Measurements from ENCODE around the gene ZNF474. TPM values are rescaled to one million over a fixed set of nuclear protein-coding genes. Genes with fewer than 3 reads are reported as not detected.

ZNF474 gene
- total RNA-seq, 2 donors from 2014 or later, result 0.31 TPM; not detected in 1

- no peaks in the 10 kb centered on the region for H3K9me3 Mint-ChIP-seq
- Histone ChIP-seq H3K4me3 (ENCODE audit: low read length) (no peak overlapping the region), H3K36me3 (ENCODE audit: control insufficient read depth, insufficient read depth, low read length) (no peaks in the 10 kb centered on the region), H3K27ac (ENCODE audit: low read depth, low read length) (no peak overlapping the region), H3K9ac (ENCODE audit: extremely low read depth, low read length, poor library complexity, severe bottlenecking) (no peak overlapping the region), H3K27me3 (ENCODE audit: control insufficient read depth, insufficient read depth, low read length, poor library complexity, severe bottlenecking) (no peaks in the 10 kb centered on the region), H3K9me3 (ENCODE audit: control insufficient read depth, low read length) (no peaks in the 10 kb centered on the region), H3K4me1 (ENCODE audit: control insufficient read depth, insufficient read depth, low read length) (peaks cover 11% of the 10 kb centered on the region)
- 93 to 94% methylated on average over 4 to 5 of the region's 5 CpGs for WGBS, 2 experiments (ENCODE audit: insufficient coverage in 1 of 2, insufficient read length in 1 of 2)
- DNase-seq, result no peak
- H3K27me3 Mint-ChIP-seq (ENCODE audit: insufficient read depth), result no peaks in the 10 kb centered on the region
- no peaks in the 10 kb centered on the region for H3K36me3 Mint-ChIP-seq (ENCODE audit: low read depth)
- no peak for TF ChIP-seq CTCF (conservative IDR thresholded peaks at IDR 0.05)
- H3K27ac Mint-ChIP-seq, result no peak overlapping the region
- H3K4me1 Mint-ChIP-seq, result peaks cover 15% of the 10 kb centered on the region
- H3K4me3 Mint-ChIP-seq, result no peak overlapping the region
Observed at GRCh38 chr5:122154491-122154890, 25.1 kb downstream of the ZNF474 start.

GRCh38 chr5:122154910-122155309 is 25.6 kb downstream of the ZNF474 start:
- Mint-ChIP-seq H3K4me1 (peaks cover 15% of the 10 kb centered on the region), H3K27ac (no peak overlapping the region), H3K36me3 (ENCODE audit: low read depth) (no peaks in the 10 kb centered on the region), H3K9me3 (no peaks in the 10 kb centered on the region), H3K27me3 (ENCODE audit: insufficient read depth) (no peaks in the 10 kb centered on the region), H3K4me3 (no peak overlapping the region)
- Histone ChIP-seq H3K27ac (ENCODE audit: low read depth, low read length) (no peak overlapping the region), H3K4me1 (ENCODE audit: control insufficient read depth, insufficient read depth, low read length) (peaks cover 11% of the 10 kb centered on the region), H3K36me3 (ENCODE audit: control insufficient read depth, insufficient read depth, low read length) (no peaks in the 10 kb centered on the region), H3K27me3 (ENCODE audit: control insufficient read depth, insufficient read depth, low read length, poor library complexity, severe bottlenecking) (no peaks in the 10 kb centered on the region), H3K9me3 (ENCODE audit: control insufficient read depth, low read length) (no peaks in the 10 kb centered on the region), H3K4me3 (ENCODE audit: low read length) (no peak overlapping the region), H3K9ac (ENCODE audit: extremely low read depth, low read length, poor library complexity, severe bottlenecking) (no peak overlapping the region)
- TF ChIP-seq CTCF (conservative IDR thresholded peaks at IDR 0.05), result no peak
- no peak for DNase-seq
- WGBS, 2 experiments (ENCODE audit: insufficient coverage in 1 of 2, insufficient read length in 1 of 2), result 90 to 94% methylated on average over 3 to 7 of the region's 7 CpGs

DNA sequence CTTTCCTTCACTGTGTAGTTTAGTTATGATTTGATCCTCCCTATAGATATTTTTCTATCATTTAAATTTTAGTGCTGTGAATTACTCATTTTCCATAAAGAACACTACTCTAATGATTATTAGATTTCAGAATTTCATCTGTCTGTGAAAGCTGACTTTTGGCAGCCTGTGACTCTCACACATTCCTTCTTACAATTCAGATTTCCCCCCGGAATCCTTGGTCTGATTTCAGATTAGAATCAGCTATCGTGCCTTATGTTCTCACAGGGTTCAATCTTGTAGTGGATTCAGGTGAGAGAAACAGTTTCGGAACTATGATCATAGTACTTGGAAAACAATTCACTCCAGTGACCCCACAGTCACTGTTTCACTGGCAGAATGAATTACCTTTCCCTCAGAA is 26.2 kb downstream of the ZNF474 start:
- H3K4me3 ChIP-seq (ENCODE audit: low read length), result no peak overlapping the region
- no peaks in the 10 kb centered on the region for H3K36me3 ChIP-seq (ENCODE audit: control insufficient read depth, insufficient read depth, low read length)
- Mint-ChIP-seq H3K9me3 (no peaks in the 10 kb centered on the region), H3K36me3 (ENCODE audit: low read depth) (no peaks in the 10 kb centered on the region), H3K27ac (no peak overlapping the region), H3K4me1 (peaks cover 15% of the 10 kb centered on the region), H3K27me3 (ENCODE audit: insufficient read depth) (no peaks in the 10 kb centered on the region), H3K4me3 (no peak overlapping the region)
- WGBS, 2 experiments (ENCODE audit: insufficient coverage in 1 of 2, insufficient read length in 1 of 2), result 86% methylated on average over 3 of the region's 3 CpGs
- H3K9me3 ChIP-seq (ENCODE audit: control insufficient read depth, low read length), result no peaks in the 10 kb centered on the region
- no peak for DNase-seq
- no peaks in the 10 kb centered on the region for H3K27me3 ChIP-seq (ENCODE audit: control insufficient read depth, insufficient read depth, low read length, poor library complexity, severe bottlenecking)
- no peak for TF ChIP-seq CTCF (conservative IDR thresholded peaks at IDR 0.05)
- H3K4me1 ChIP-seq (ENCODE audit: control insufficient read depth, insufficient read depth, low read length), result peaks cover 11% of the 10 kb centered on the region
- no peak overlapping the region for H3K9ac ChIP-seq (ENCODE audit: extremely low read depth, low read length, poor library complexity, severe bottlenecking)
- no peak overlapping the region for H3K27ac ChIP-seq (ENCODE audit: low read depth, low read length)

Data from endodermal cell (in vitro differentiated cells).